Stimulated activated CD8-positive, alpha-beta memory T cell treated with anti-CD3 and anti-CD28 coated beads, Interleukin-7, amount 100 ng/mL, for 48 hours (primary cell): ENCODE results near the gene COL6A3.

Experiments used
- DNase-seq, 2 donors: peaks; one replicate each; pipeline ENCODE4 v3.0.0-alpha.2; 2020; ENCODE audit warnings: low read depth in 1 of 2; ENCODE audit errors: extremely low read depth in 1 of 2

COL6A3 gene

GRCh38 chr2:237352279-237352845 is 61.6 kb downstream of the COL6A3 start:
- DNase-seq, result no peak

GRCh38 chr2:237351796-237352195 is 62.2 kb downstream of the COL6A3 start:
- no peak for DNase-seq

GRCh38 chr2:237351046-237351445 is 62.9 kb downstream of the COL6A3 start:
- DNase-seq, result no peak

- DNase-seq, result no peak
These were observed 63.4 kb downstream of the COL6A3 start for GRCh38 chr2:237350597-237350996.

- no peak for DNase-seq
These were observed 63.9 kb downstream of the COL6A3 start for GRCh38 chr2:237350070-237350469.

GRCh38 chr2:237348281-237348865 is 65.6 kb downstream of the COL6A3 start:
- DNase-seq, result no peak

GRCh38 chr2:237345891-237346640 is 67.9 kb downstream of the COL6A3 start:
- DNase-seq, result no peak

- no peak for DNase-seq
These were observed 68.6 kb downstream of the COL6A3 start for GRCh38 chr2:237345411-237345810.

- DNase-seq, result no peak
These were observed 69.0 kb downstream of the COL6A3 start for GRCh38 chr2:237344942-237345341.

GRCh38 chr2:237343993-237344392 is 70.0 kb downstream of the COL6A3 start:
- DNase-seq, result no peak

- DNase-seq, result no peak
These were observed 72.1 kb downstream of the COL6A3 start for GRCh38 chr2:237341872-237342271.

GRCh38 chr2:237337586-237337985 is 76.4 kb downstream of the COL6A3 start:
- DNase-seq, result no peak

GRCh38 chr2:237336131-237336530 is 77.8 kb downstream of the COL6A3 start:
- no peak for DNase-seq

- no peak for DNase-seq
These were observed 80.2 kb downstream of the COL6A3 start for GRCh38 chr2:237333748-237334147.

GRCh38 chr2:237330541-237330940 is 83.4 kb downstream of the COL6A3 start:
- no peak for DNase-seq

GRCh38 chr2:237327175-237327950 is 86.6 kb downstream of the COL6A3 start:
- DNase-seq, result no peak

GRCh38 chr2:237326266-237327171 is 87.4 kb downstream of the COL6A3 start:
- DNase-seq, result no peak

GRCh38 chr2:237324837-237325236 is 89.1 kb downstream of the COL6A3 start:
- no peak for DNase-seq

- no peak for DNase-seq
These were observed 89.5 kb downstream of the COL6A3 start for GRCh38 chr2:237324405-237324831.

- DNase-seq, result no peak
These were observed 90.3 kb downstream of the COL6A3 start for GRCh38 chr2:237323656-237324055.
